Kidney epithelial cell (primary cell): Measurements from ENCODE around the gene LRR1. TPM values are rescaled to one million over a fixed set of nuclear protein-coding genes. Genes with fewer than 3 reads are reported as not detected.

Experiments
- DNase-seq: peaks from one replicate; pipeline ENCODE4 v3.0.0-alpha.2; 2010; ENCODE audit warnings: low read depth
- H3K27me3 ChIP-seq: 2 replicates; pipeline ENCODE4 v1.6.0; 2011; ENCODE audit warnings: low read length; ENCODE audit not compliant: control insufficient read depth, insufficient read depth
- H3K36me3 ChIP-seq: 2 replicates; pipeline ENCODE4 v1.5.1; 2011; ENCODE audit warnings: low read length; ENCODE audit not compliant: control insufficient read depth, insufficient read depth
- H3K4me3 ChIP-seq: 2 replicates; pipeline ENCODE4 v1.5.1; 2011; ENCODE audit warnings: low read depth, mild to moderate bottlenecking, control low read depth, low read length
- total RNA-seq: library from RNA; depleted of rRNA; stranded (reverse); fragments of >200 nt; gene quantifications from 2 replicates; pipeline ENCODE4 v1.2.3, GENCODE V29; 2015
- TF ChIP-seq, protein P1 (sequence below): IDR thresholded peaks from 2 replicates; pipeline ENCODE4 v1.5.1; 2011; ENCODE audit warnings: mild to moderate bottlenecking, moderate library complexity, low read length, control low read depth, inconsistent platforms; ENCODE audit not compliant: insufficient read depth, poor library complexity, severe bottlenecking

The LRR1 gene
- total RNA-seq, 1 donor from 2014 or later = 12.4 TPM

DNA sequence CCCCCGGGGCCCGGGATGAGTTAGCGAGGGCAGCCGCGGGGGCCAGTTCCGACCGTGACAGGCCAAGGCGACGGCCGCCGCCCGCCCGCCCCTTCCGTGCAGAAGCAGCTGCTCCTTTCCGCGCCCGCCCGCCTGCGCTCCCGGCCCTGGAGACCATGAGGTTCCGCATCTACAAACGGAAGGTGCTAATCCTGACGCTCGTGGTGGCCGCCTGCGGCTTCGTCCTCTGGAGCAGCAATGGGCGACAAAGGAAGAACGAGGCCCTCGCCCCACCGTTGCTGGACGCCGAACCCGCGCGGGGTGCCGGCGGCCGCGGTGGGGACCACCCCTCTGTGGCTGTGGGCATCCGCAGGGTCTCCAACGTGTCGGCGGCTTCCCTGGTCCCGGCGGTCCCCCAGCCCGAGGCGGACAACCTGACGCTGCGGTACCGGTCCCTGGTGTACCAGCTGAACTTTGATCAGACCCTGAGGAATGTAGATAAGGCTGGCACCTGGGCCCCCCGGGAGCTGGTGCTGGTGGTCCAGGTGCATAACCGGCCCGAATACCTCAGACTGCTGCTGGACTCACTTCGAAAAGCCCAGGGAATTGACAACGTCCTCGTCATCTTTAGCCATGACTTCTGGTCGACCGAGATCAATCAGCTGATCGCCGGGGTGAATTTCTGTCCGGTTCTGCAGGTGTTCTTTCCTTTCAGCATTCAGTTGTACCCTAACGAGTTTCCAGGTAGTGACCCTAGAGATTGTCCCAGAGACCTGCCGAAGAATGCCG is 22.6 kb downstream of the LRR1 start:
- TF ChIP-seq, protein P1, sequence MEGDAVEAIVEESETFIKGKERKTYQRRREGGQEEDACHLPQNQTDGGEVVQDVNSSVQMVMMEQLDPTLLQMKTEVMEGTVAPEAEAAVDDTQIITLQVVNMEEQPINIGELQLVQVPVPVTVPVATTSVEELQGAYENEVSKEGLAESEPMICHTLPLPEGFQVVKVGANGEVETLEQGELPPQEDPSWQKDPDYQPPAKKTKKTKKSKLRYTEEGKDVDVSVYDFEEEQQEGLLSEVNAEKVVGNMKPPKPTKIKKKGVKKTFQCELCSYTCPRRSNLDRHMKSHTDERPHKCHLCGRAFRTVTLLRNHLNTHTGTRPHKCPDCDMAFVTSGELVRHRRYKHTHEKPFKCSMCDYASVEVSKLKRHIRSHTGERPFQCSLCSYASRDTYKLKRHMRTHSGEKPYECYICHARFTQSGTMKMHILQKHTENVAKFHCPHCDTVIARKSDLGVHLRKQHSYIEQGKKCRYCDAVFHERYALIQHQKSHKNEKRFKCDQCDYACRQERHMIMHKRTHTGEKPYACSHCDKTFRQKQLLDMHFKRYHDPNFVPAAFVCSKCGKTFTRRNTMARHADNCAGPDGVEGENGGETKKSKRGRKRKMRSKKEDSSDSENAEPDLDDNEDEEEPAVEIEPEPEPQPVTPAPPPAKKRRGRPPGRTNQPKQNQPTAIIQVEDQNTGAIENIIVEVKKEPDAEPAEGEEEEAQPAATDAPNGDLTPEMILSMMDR = no peak
- DNase-seq = no peak
- Histone ChIP-seq H3K4me3 (peak overlapping the region; percentile 93), H3K36me3 (no peaks in the 10 kb centered on the region), H3K27me3 (no peaks in the 10 kb centered on the region)

DNA sequence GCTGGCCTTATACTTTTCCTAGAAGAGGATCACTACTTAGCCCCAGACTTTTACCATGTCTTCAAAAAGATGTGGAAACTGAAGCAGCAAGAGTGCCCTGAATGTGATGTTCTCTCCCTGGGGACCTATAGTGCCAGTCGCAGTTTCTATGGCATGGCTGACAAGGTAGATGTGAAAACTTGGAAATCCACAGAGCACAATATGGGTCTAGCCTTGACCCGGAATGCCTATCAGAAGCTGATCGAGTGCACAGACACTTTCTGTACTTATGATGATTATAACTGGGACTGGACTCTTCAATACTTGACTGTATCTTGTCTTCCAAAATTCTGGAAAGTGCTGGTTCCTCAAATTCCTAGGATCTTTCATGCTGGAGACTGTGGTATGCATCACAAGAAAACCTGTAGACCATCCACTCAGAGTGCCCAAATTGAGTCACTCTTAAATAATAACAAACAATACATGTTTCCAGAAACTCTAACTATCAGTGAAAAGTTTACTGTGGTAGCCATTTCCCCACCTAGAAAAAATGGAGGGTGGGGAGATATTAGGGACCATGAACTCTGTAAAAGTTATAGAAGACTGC is 23.4 kb downstream of the LRR1 start:
- H3K36me3 ChIP-seq = no peaks in the 10 kb centered on the region

DNA sequence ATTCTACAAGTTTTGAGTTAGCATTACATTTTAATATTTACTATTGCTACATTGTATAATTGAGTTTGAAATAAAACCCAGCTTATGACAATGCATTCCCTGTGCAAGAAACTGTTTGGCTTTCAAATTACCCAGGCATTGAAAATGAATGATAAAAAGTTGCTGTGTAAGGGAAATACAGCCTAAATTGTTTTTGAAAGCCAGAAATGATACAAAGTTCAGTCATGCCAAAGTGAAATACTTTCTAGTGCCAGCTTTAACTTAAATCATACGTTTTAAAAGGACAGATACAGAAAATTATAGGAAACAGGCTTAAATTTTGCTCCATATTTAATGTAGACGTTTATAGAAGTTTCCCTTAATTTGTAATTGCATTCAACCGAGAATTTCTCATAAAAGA is 24.6 kb downstream of the LRR1 start:
- H3K27me3 ChIP-seq = no peaks in the 10 kb centered on the region
- DNase-seq = no peak
- TF ChIP-seq, protein P1 = no peak
- no peak overlapping the region for H3K4me3 ChIP-seq
- no peaks in the 10 kb centered on the region for H3K36me3 ChIP-seq

More for the DNA sequence above, 23.4 kb downstream of the LRR1 start:
- H3K4me3 ChIP-seq = peak overlapping the region; percentile 93
- no peak for DNase-seq
- H3K27me3 ChIP-seq = no peaks in the 10 kb centered on the region
- TF ChIP-seq, protein P1 = no peak

DNA sequence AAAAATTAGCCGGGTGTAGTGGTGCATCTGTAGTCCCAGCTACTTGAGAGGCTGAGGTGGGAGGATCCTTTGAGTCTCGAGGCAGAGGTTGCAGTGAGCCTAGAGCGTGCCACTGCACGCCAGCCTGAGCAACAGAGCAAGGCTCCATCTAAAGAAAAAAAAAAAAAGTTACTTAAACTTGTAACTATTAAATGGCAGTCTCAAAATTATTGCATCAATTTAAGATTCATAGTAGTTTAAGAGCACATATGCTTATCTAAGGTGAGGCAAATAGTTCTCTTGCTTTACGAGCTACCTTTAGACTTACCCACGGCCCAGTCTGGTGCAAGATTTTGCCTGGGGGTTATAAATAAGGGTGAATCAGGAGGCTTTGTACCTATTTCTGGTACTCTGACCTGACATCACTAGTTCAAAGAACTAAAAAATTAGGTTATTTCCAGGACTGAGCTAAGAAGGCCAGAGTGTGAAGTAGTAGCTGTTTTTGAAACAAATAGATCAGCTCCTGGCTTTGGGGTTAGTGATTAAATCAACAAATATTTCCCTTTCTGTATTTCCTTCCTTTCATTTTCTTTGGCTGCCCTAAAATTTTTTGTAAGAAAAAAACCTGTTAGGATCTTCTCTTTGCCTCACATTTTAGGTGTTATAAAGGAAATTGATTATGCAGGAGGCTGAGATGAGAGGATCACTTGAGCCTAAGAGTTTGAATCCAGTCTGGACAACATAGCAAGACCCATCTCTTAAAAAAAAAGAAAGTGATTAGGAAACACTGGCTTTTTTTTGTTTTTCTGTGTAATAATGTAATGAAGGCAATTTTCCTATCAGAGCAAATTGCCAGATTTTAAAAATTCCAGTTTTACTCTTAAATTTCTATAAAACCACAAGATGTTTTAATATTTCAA is 25.4 kb downstream of the LRR1 start:
- Histone ChIP-seq H3K27me3 (no peaks in the 10 kb centered on the region), H3K36me3 (no peaks in the 10 kb centered on the region), H3K4me3 (no peak overlapping the region)
- TF ChIP-seq, protein P1 = no peak
- DNase-seq = no peak

DNA sequence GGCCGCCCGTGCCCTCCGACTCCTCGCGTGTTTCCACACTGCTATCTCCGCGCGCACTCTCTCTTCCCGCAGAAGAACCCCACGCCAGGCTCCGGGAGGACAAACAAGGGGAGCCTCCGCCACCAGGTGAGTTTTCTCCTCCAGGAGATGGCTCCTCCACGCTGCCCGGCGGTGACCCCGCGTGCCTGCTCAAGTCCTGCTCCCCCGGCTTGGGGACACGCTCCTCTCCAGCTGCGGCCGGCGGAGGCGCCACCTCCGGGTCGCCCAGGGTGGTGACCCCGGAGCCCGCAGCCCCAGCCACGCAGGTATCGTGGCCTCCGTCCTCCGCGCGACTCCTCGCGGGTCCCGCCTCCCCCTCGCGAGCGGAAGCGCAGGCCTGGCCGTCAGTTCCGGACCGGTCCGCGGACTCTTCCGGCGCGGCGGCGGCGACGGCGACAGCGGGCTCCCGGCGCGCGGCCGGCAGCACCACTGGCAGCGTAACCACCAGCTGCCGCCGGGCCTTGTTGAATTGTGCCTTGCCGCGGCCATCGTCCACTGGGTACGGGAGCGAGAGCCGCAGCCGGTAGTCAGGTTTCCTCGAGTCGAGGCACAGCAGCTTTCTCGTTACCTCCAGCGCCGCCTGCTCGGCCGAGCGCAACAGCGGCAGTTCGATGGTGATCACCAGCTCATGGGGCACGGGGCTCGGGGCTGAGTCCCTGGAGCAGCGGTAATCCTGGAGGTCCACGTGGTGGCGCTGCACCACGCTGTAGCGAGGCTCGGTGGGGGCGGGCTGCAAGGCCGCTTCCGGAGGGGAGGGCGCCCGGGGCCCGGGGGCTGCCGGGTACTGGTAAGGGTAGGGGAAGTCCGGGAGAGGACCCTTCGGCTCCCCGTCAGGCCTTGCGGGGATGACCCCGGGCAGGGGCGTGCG is 35.2 kb downstream of the LRR1 start:
- TF ChIP-seq, protein P1 = peak; percentile 79
- Histone ChIP-seq H3K4me3 (peak overlapping the region; percentile 84), H3K27me3 (no peaks in the 10 kb centered on the region), H3K36me3 (no peaks in the 10 kb centered on the region)
- no peak for DNase-seq
